Adipocyte (in vitro differentiated cells): Measurements from ENCODE around the gene DPP4.
"Not testable (repeated sequence)": the region's sequence is repeated elsewhere in the genome, so short reads cannot be mapped to it uniquely, and the experiment has no call there.

Source experiments
- DNase-seq: peaks from one replicate; pipeline ENCODE4 v3.0.0-alpha.2; 2015; ENCODE audit warnings: low read depth
- H3K27me3 ChIP-seq: replicated peaks from 2 replicates; pipeline ENCODE4 v1.7.0; 2013; ENCODE audit warnings: mild to moderate bottlenecking, low read length, moderate library complexity; ENCODE audit not compliant: control insufficient read depth, insufficient read depth
- H3K36me3 ChIP-seq: 2 replicates; pipeline ENCODE4 v1.7.0; 2013; ENCODE audit warnings: low read length, mild to moderate bottlenecking, moderate library complexity; ENCODE audit not compliant: control insufficient read depth, insufficient read depth, severe bottlenecking
- H3K4me1 ChIP-seq: 2 replicates; pipeline ENCODE4 v1.7.0; 2013; ENCODE audit warnings: mild to moderate bottlenecking, low read length, moderate library complexity; ENCODE audit not compliant: control insufficient read depth, insufficient read depth
- H3K4me3 ChIP-seq: 2 replicates; pipeline ENCODE4 v1.7.0; 2013; ENCODE audit warnings: mild to moderate bottlenecking, low read length, moderate library complexity
- H3K9ac ChIP-seq: 2 replicates; pipeline ENCODE4 v1.7.0; 2013; ENCODE audit warnings: mild to moderate bottlenecking, low read length, moderate library complexity
- H3K9me3 ChIP-seq: 2 replicates; pipeline ENCODE4 v1.7.0; 2013; ENCODE audit warnings: mild to moderate bottlenecking, low read length, moderate library complexity; ENCODE audit not compliant: control insufficient read depth

The DPP4 gene

DNA sequence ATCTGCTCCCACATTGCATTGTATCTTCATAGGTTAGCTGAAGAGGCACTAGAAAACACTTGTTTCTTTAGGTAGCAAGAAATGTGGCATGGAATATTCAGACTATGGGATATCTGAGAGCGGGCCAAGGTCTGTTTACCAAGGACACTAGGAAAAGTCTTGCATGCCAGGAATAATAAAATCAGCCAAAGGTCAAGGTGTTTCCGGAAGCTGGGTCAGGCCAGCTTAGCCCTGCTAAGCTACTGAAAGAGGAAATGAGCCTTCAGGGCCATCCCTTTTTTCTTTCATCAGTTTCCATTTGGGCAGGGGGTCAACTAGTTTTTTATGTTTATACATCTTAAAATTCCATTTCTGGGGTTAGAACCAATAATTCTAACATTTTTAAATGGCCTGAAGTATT is 101.1 kb downstream of the DPP4 start:
- H3K36me3 ChIP-seq = no peaks in the 10 kb centered on the region
- no peak for DNase-seq
- no peak overlapping the region for H3K4me3 ChIP-seq
- no peak overlapping the region for H3K9ac ChIP-seq
- H3K9me3 ChIP-seq = no peaks in the 10 kb centered on the region
- H3K4me1 ChIP-seq = no peaks in the 10 kb centered on the region
- H3K27me3 ChIP-seq = no peaks in the 10 kb centered on the region

DNA sequence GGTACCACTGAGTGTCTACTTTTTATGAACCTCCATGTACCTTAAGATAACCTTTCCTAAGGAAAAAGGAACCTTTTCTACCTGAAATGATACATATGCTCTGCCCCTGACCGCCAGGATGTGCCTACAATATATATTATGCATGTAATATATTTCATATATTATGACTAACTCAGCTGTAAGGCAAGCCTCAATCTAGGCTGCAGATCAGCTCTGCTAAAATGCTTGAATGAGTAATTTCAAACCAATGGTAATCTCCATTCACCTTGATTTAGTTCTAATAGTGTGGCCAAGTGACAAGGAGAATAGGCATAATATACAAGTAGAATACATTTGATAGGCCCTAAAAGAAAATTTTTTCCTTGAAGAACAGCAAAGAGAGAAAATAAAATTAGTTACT is 101.8 kb downstream of the DPP4 start:
- Histone ChIP-seq H3K4me3 (no peak overlapping the region), H3K9ac (no peak overlapping the region), H3K9me3 (no peaks in the 10 kb centered on the region), H3K27me3 (no peaks in the 10 kb centered on the region), H3K36me3 (no peaks in the 10 kb centered on the region), H3K4me1 (no peaks in the 10 kb centered on the region)
- no peak for DNase-seq

DNA sequence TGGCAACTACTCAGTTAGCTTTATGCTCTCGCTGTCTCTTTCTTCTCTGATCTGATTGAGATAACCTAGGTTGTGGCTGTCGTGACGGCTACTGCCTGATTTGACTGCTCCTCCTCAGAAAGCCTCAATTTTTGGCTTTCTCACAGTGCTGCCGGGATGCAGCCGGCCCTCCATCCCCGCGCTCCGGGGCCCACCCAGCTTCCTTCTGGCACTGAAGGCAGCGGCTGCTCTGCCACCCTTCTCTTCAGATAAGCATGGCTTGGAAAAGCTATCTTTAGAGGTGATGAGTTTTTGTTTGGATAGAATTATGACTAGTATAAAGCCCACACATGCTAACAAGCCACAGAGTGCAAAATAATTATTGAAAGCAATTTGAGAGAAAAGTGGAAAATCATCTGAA is 102.5 kb downstream of the DPP4 start:
- no peaks in the 10 kb centered on the region for H3K9me3 ChIP-seq
- DNase-seq = no peak
- H3K4me1 ChIP-seq = no peaks in the 10 kb centered on the region

DNA sequence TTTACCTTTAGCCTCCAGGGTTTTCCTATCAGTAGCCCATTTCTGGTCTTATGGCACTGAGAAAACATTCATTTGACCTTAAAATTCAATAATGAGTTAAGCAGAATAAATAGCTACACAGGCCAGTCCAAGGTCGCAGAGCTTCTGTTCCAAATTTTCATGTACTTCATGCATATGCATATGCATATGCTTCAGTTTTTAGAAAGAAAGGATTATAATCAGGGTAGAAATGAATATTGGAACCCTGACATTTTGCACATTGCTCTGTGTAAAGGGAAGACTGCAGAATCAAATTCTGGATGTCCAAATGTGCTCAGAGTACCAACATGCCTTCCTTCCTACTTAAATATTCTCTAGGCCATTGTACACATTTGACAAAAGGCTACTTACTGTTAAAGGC is 104.9 kb downstream of the DPP4 start:
- H3K9me3 ChIP-seq = no peaks in the 10 kb centered on the region
- no peak overlapping the region for H3K9ac ChIP-seq
- DNase-seq = no peak
- no peaks in the 10 kb centered on the region for H3K27me3 ChIP-seq
- H3K4me1 ChIP-seq = no peaks in the 10 kb centered on the region
- H3K4me3 ChIP-seq = no peak overlapping the region
- no peaks in the 10 kb centered on the region for H3K36me3 ChIP-seq

More for the DNA sequence above, 102.5 kb downstream of the DPP4 start:
- H3K9ac ChIP-seq = no peak overlapping the region
- H3K36me3 ChIP-seq = no peaks in the 10 kb centered on the region
- no peaks in the 10 kb centered on the region for H3K27me3 ChIP-seq
- no peak overlapping the region for H3K4me3 ChIP-seq

DNA sequence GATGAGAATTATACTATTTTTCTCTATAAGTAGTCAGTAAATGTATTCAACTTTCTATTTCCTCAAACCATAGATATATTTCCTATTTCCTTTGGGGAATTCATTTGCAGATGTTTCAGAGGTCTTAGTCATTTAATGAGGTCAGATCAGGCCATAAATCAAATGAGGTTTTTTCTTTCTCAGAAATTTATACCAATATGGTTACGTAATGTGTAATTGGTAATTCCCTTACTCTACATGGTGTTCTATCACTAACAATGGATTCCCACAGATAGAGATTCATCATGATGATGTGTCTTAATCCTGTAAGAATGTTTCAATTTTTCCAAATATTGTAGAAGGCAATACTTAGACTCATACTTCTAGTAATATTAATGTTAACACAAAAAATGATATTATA is 108.0 kb downstream of the DPP4 start:
- Histone ChIP-seq H3K27me3 (no peaks in the 10 kb centered on the region), H3K9ac (no peak overlapping the region), H3K4me3 (no peak overlapping the region), H3K36me3 (no peaks in the 10 kb centered on the region), H3K4me1 (no peaks in the 10 kb centered on the region), H3K9me3 (no peaks in the 10 kb centered on the region)
- no peak for DNase-seq

DNA sequence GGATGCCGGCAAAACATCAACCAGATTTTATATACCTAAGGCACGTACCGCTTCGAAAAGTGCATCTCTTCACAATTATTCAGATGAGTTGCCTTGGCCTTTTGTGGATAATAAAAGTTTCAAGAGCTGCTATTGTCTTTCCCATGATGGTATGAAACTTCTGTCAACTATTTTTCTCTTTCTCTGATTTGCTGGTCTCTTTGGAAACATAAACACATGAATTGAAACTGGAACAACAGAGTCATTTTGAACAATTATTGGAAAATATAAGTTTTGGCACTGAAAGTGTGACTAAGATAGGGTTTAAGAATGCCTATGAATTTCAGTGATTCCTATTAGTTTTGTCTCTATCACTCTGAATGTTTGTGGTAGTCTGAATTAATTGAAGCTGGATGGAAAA is 109.9 kb downstream of the DPP4 start:
- Histone ChIP-seq H3K27me3 (no peaks in the 10 kb centered on the region), H3K4me3 (no peak overlapping the region), H3K4me1 (no peaks in the 10 kb centered on the region), H3K36me3 (no peaks in the 10 kb centered on the region), H3K9me3 (no peaks in the 10 kb centered on the region), H3K9ac (no peak overlapping the region)
- DNase-seq = no peak

DNA sequence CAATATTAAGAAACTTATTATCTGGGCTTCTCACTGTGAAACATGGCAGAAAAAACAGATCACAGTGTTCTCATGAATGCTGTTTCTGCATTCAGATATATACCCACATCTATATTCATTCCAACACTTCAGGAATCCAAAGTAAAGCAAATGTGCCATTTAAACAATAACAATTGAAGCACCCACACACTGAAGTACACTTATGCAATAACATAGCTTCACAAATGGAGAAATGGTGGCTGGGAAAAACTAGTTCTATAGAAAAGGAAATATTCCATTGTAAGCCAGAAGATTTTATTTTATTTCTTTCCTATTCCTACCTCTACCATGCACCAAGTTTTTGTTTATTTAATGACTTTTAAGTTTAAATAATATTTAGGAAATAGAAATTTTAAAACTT is 111.9 kb downstream of the DPP4 start:
- no peaks in the 10 kb centered on the region for H3K36me3 ChIP-seq
- H3K4me1 ChIP-seq = no peaks in the 10 kb centered on the region
- no peak overlapping the region for H3K9ac ChIP-seq
- H3K9me3 ChIP-seq = no peaks in the 10 kb centered on the region
- H3K4me3 ChIP-seq = no peak overlapping the region
- no peak for DNase-seq
- H3K27me3 ChIP-seq = no peaks in the 10 kb centered on the region

DNA sequence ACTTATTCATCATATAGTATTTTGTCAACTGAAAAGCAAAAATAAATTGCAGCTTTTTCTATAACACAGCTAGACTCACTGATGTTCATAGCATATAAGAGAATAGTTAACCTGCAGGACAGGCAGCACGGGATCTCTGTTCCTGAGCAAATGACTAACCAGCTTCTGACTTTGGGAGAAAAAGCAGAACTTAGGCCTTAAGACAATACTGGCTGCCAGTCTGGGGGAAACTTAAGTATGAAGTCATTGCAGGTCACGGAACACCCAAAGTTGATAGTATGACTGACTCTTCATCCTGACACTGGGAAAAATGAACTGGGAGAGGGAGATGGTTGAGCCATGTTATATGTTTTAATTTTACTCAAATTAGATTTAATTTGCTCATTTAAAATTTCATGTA is 113.0 kb downstream of the DPP4 start:
- no peaks in the 10 kb centered on the region for H3K9me3 ChIP-seq
- no peak overlapping the region for H3K4me3 ChIP-seq
- DNase-seq = no peak
- no peaks in the 10 kb centered on the region for H3K36me3 ChIP-seq
- no peaks in the 10 kb centered on the region for H3K27me3 ChIP-seq
- H3K4me1 ChIP-seq = no peaks in the 10 kb centered on the region
- no peak overlapping the region for H3K9ac ChIP-seq

DNA sequence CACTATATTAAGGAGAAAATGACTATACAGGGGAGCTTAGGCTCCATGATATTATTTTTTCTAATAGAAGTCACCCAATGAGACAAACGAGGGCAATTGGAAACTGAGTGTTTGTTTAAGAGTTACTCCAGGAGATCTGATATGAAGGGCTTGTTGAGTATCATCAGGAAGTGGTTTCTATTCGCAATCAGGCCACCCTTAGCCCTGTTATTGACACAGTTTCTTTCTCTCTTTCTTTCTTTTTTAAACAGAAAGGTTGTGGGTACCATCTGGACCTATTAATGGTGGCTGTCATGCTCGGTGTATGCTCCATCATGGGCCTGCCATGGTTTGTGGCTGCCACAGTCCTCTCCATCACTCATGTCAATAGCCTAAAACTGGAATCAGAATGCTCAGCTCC is 117.3 kb downstream of the DPP4 start:
- Histone ChIP-seq H3K9me3 (no peaks in the 10 kb centered on the region), H3K36me3 (no peaks in the 10 kb centered on the region), H3K27me3 (no peaks in the 10 kb centered on the region), H3K4me1 (no peaks in the 10 kb centered on the region), H3K9ac (no peak overlapping the region), H3K4me3 (no peak overlapping the region)
- DNase-seq = no peak

DNA sequence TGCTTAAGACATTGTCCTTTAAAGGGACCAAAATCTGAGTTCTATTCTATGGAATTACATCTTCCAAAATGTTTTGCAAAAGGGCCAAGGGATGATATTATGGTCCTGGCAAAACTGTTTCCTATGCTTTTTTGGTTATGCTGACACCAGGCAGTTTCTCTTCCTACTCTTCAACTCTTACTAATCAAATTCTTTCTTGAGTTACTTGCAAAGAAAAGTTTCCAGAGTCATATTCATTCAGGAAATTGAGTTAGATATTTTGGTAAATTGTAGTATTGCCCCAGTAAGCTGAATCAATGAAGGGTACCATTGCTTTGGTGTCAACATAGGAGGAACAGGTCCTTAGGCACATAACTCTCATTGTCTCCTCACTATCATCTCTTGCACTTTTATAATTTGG is 118.8 kb downstream of the DPP4 start:
- H3K9ac ChIP-seq = no peak overlapping the region
- no peak for DNase-seq
- H3K4me3 ChIP-seq = no peak overlapping the region
- H3K9me3 ChIP-seq = no peaks in the 10 kb centered on the region
- H3K36me3 ChIP-seq = no peaks in the 10 kb centered on the region
- H3K4me1 ChIP-seq = no peaks in the 10 kb centered on the region
- H3K27me3 ChIP-seq = no peaks in the 10 kb centered on the region

DNA sequence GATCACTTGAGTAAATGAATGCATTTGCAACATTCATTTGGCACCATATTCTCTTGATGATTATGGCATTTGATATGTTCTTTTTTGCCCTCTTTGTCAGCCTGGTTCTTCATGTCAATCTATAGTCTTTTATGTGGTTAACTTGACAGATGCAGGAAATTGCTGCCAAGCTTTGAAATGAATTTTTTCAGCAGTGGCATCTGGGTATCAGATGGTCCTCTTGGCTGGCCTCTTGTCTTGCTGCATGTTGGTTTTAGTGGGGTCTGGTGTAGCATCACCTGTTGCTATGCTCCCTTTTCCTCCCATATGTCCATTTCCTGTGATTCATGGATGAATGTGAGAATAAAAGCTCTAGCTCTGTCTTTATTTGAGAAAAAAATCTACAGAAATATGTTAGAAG is 119.9 kb downstream of the DPP4 start:
- Histone ChIP-seq H3K27me3 (no peaks in the 10 kb centered on the region), H3K4me1 (no peaks in the 10 kb centered on the region), H3K36me3 (no peaks in the 10 kb centered on the region), H3K4me3 (no peak overlapping the region), H3K9ac (no peak overlapping the region), H3K9me3 (no peaks in the 10 kb centered on the region)
- no peak for DNase-seq

DNA sequence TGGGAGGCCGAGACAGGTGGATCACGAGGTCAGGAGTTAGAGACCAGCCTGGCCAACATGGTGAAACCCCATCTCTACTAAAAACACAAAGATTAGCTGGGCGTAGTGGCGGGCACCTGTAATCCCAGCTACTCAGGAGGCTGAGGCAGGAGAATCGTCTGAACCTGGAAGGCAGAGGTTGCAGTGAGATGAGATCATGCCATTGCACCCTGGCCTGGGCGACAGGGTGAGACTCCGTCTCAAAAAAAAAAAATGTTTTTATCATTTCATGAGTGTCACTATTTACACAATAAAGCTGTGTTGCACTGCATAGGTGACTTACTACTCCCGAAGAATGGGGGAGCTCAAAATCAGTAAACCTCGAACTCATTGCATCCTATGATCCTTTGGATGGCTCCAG is 120.6 kb downstream of the DPP4 start:
- not testable (repeated sequence) for H3K36me3 ChIP-seq, H3K9ac ChIP-seq, H3K4me3 ChIP-seq, H3K9me3 ChIP-seq, H3K4me1 ChIP-seq, H3K27me3 ChIP-seq, DNase-seq
